NOMO-1 (cell line): ENCODE results near the gene GABRA5.
"Not testable (repeated sequence)": the region's sequence is repeated elsewhere in the genome, so short reads cannot be mapped to it uniquely, and the experiment has no call there.

Experiments used
- DNase-seq, 2 experiments: peaks; one replicate each; lab custom pipeline; 2025; ENCODE audit not compliant: unreplicated experiment in 2 of 2; lab: John Stamatoyannopoulos, UW

Gene GABRA5

GRCh38 chr15:26866298-26867199 lies at the start of gene GABRA5:
Gene GABRA5, plus strand, starts transcription at chr15:26867062. Its CDS starts 2,187 bp downstream, at chr15:26869249.
- no peak for DNase-seq

DNA sequence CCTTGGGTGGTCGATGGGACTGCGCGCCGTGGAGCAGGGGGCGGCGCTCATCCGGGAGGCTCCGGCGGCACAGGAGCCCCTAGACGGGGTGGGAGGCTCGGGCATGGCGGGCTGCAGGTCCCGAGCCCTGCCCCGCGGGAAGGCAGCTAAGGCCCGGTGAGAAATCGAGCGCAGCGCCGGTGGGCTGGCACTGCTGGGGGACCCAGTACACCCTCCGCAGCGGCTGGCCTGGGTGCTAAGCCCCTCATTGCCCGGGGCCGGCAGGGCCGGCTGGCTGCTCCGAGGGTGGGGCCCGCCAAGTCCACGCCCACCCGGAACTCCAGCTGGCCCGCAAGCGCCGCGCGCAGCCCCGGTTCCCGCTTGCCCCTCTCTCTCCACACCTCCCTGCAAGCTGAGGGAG lies 35.7 kb upstream of the GABRA5 start:
- not testable (repeated sequence) for DNase-seq

DNA sequence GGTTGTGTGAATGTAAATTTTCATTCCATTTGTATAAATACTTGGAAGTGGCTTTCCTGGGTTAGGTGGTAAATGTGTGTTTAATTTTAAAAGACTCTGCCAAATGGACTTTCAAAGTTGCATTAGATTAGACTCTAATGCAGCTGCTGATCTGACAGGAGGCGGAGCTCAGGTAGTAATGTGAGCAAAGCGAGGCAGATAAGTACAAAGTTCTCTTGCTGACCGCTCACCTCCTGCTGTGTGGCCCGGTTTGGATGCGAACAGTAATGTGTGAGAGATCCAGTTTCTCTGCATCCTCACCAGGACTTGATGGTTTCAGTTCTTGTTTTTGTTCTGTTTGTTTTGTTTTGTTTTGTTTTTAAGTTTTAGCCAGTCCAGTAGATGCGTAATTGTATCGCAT lies 34.9 kb upstream of the GABRA5 start:
- DNase-seq: no peak

GRCh38 chr15:26838742-26839460 lies 28.0 kb upstream of the GABRA5 start:
- DNase-seq: peak in 1 of 2 experiments; percentile 8

DNA sequence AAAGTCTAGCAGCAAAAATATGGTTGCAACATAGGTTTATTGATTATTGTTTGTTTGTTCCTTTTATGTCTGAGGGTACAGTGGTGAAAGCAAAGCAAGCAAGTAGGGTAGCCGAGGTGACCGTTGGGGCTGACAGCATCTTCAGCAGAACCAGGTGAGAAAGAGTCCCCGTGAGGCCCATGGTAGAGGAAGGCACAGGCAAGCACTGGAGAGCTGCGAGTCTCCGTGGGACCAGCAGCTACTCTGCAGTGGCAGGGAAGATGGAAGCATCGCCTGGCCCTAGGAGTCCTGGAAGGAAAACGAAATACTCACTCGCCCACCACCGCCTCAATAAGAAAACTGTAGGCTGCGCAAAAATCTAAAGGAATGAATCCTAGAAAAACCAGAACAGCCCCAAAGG lies 25.3 kb upstream of the GABRA5 start:
- no peak for DNase-seq

DNA sequence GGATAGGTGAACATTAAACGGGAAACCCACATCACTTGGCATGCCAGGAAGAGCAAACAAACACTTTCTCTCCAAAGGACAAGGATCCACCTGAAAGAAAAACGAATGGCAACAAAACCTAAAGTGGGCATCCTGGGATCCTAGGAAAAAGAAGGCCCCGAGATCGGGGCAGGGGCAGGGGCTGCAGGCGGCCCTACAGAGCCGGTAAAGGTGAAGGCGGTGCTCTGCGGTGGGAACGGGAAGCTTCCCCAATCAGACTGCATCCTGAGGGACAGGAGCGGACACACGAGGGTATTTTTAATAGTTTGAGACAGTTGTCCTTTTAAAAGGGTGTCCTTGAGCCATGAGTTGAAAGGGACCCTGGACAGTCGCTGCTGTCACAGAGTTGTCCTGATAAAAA lies 24.9 kb upstream of the GABRA5 start:
- DNase-seq: no peak

DNA sequence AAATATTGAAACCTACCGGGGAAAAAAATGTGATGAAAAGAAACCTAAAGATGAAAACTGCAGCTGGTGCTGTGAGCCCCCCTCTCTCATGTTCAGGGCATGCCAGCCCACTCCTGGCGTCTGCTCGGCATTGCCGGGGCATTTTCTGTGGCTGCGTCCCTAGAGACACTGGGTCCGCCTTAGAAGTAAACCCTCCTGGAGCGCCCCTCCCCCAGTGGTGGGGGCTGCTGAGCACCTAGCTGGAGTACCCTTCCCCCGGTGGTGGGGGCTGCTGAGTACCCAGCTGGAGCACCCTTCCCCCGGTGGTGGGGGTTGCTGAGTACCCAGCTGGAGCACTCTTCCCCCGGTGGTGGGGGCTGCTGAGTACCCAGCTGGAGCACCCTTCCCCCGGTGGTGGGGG lies 24.5 kb upstream of the GABRA5 start:
- no peak for DNase-seq

GRCh38 chr15:26844901-26845300 lies 22.0 kb upstream of the GABRA5 start:
- no peak for DNase-seq

DNA sequence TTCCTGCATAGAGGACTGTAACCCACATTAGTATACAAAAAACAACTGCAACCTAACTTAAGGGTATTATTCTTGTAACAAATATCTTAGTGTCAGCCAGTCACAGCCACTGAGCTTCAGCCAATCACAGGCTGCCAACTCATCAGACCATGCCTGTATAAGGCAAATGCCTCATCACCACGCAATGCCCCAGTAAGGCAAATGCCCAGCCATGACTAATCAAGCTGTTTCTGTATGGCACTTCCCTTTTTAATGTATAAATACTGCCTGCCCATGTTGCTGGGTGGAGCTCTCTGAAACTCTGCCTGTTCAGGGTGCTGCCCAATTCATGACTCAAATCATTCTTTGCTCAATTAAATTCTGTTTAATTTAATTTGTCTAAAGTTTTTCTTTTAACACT lies 18.4 kb upstream of the GABRA5 start:
- DNase-seq: peak in 1 of 2 experiments; percentile 3

DNA sequence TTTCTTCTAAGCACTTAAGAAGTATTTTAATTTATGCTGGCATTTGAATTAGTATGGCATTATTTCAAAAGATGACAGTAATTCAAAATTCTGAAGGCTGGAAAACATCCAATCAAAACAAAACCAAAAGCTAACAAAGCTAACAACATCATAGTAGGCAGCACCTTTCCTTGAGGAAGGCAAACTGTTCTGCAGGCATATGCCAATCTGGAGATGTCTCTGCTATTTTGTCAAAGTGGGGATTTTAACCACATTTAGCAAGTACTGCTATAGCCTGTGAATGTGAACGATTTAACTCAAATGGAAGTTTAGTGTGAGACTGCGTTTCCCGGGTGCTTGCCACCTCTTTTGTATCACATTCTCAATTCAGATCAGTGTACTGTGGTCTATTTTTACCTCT lies 16.7 kb upstream of the GABRA5 start:
- DNase-seq: no peak

- DNase-seq: no peak
These were observed 13.9 kb upstream of the GABRA5 start for GRCh38 chr15:26852980-26853379.

DNA sequence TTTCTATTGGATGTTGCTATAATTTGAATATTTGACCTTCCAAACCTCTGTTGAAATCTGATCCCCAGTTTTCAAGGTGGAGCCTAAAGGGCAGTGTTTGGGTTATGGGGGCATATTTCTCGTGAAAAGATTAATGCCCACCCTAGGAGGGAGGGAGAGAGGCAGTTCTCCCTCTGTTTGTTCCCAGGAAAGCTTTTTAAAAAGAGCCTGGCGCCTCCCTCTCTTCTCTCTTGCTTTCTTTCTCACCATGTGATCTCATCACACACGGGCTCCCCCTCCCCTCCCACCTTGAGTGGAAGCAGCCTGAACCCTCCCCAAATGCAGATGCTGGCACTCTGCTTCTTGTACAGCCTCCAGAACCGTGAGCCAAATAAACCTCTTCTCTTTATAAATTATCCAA lies 12.4 kb upstream of the GABRA5 start:
- DNase-seq: no peak

DNA sequence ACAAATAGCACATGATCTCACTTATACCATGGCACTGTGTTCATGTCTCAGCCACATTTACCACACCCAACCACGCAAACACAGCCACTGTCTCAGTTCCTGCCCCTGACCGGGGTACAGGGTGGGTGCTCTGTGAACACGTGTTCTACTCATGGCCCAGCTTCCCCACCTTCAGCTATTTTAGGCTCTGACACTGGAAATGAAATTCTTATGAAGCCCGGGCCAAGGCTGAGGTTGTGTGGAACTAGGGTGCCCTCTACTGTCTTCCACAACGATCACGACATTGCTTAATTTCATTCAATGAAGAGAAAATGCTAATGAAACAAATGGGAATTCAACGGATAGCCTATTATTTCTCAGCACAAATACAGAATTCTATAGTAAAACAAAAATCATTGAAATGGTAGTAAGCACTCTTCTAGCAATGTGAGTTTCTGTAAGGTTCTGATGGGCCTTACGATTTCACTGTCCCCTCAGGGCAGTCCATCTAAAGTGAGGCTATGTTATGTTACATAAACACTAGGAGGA lies 2.1 kb upstream of the GABRA5 start:
- peak; percentile 25 to 26 for DNase-seq

DNA sequence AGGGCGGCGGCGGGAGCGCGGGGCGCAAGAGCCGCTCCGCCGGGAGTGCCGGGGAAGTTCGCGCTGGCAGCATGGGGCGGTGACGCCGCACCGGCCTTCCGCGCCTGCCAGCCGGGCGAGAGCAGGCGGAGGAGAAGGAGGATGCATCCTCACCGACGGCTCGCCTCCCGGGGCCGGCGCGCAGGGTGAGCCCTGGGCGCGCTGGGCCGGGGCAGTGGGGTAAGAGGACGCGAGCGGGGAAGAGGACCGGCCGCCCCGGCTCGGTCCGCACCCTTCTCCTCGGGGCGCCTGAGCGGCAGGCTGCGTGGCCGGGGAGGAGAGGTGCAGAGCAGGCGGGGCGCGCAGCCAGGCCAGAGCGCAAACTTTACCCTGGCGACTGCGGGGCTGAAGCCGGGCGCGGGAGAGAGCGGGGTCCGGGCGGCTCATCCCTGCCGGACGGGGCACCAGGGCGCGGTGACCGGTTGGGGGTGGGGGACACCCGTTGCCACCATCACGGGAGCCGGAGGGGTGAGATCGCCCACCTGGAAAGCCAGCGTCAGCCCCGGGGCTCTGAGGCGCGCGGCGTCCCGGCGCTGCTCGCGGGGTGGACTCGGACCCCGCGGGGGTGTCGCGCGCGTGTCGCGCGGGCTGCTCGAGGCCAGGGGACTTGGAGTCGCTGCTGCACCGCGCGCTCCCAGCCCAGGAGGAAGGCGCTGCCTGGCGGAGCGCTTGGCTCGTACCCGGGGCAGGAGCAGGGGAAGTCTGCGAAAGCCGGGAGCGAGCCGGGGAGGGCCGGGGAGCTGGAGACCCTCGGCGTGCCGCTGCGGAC lies 542 bp downstream of the GABRA5 start:
- no peak for DNase-seq

- no peak for DNase-seq
These were observed 1.3 kb downstream of the GABRA5 start for GRCh38 chr15:26868029-26868685.

DNA sequence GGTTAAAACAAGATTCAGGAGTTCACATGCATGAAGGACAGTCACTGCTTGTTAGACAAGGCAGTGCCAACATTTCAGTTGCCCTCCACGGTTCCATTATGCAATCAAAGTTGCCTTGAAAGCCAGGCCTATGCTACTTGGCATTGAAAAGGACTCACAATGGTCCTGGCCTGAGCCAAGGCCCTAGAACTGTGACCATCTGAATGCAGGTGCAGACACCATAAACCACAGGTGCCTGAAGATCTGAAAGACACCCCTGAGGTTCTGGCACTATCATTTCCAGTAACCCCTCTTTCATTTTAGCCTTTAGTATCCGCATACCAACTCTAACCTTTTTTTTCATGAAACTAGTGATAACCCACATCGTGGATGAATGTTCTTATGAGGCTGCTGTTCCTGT lies 2.8 kb downstream of the GABRA5 start:
- DNase-seq: no peak

DNA sequence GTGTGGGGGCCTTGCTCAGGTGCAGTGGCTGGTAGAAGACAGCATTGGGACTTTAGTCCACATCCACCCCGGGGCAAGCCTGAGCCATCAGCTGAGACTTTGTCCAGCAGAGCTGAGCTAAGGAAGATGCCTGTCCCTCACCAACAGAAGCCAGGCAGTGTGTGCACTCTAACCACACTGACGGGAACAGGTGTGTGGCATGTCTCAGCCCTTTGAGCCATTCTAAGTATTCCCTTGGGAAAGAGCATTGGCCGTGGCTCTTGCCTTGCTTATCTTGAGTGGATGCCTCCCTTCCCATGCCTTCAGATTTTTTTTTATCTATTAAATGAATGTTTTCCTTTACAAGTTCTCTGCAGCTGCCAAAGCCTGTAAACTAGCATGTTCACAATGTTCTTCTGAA lies 3.5 kb downstream of the GABRA5 start:
- DNase-seq: no peak

DNA sequence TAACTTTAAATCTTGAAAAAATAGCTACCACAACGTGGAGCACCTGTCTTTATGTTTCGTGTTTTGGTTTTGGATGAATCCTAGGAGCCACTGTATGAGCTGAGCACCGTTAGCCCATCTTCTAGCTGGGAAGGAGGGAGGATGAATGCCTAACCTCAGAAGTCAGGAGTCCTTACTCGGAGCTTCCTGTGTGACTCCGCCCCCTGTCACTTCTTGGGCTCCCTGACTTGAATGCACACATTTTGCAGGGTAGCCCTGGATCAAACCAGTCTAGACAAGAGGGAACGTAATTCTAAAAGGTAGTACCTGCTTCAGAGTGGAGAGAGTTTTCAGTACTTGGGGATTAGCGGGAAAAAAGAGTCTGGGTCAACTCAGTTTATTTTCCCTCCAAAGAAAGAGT lies 5.3 kb downstream of the GABRA5 start:
- DNase-seq: no peak

GRCh38 chr15:26873846-26874245 lies 7.0 kb downstream of the GABRA5 start:
- DNase-seq: no peak

DNA sequence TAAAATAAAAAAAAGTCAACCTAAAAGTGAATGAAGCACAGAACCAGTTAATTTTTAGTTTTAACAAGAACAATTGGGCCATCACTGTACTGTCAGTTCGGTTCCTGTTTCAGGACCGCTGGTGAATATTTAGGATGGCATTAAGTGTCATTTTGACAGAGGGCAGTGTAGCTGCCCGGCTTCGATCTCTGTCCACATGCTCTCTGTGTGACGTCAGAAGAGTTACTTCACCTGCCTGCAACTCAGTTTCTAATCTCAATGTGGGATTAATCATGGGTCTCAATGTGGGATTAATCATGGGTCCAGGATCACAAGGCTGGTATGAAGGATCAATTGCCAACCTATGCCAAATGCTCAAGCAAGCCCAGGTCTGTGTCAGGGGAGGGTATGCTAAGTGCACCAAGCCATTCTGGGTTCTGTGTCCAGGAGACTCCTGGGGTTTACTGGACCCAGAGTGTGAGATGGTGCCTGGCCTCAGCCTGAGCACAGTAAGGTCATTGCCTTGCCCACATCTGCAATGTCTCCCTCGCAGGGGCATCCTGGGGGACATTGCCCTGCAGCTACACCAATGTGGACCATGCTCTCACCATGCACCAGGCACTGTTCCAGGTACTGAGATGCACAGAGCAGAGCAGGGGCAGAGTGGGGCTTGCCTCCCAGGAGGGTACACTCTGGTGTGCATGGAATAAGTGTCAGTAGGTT lies 8.1 kb downstream of the GABRA5 start:
- DNase-seq: no peak
